HG02973 (cell line): ENCODE data around the gene GATA6.

Experiments
- ATAC-seq: cut with Tn5 transposase; IDR thresholded peaks from one replicate; pipeline ENCODE4 v1.9.1; 2021; ENCODE audit warnings: moderate library complexity; ENCODE audit not compliant: unreplicated experiment

Gene GATA6

GRCh38 chr18:22169011-22169888 is at the start of gene GATA6:
Gene GATA6, plus strand, starts transcription at chr18:22169589. Its CDS starts 1,556 bp downstream, at chr18:22171145.
- no peak for ATAC-seq

- ATAC-seq: no peak
These were observed 44.4 kb upstream of the GATA6 start for GRCh38 chr18:22124970-22125369.

GRCh38 chr18:22128954-22129353 is 40.4 kb upstream of the GATA6 start:
- no peak for ATAC-seq

GRCh38 chr18:22129778-22130177 is 39.6 kb upstream of the GATA6 start:
- no peak for ATAC-seq

DNA sequence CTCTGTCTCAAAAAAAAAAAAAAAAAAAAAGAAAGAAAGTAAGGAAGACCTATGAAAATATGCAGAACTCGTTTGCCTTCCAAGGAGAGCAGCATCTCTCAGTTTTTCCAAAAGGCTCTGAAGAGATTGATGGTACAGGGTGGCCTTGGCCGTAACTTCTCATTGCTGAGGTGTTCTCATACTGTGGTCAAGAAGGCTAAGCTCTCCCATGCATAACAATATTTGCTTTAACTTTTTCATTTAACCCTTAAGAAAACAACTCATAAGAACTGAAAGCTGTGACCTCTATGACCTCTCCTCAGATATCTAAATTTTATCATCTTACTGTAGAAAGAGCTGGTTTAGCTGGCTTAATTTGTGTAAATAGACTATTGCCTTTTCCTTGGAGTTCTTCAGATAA is 37.1 kb upstream of the GATA6 start:
- no peak for ATAC-seq

GRCh38 chr18:22132763-22133162 is 36.6 kb upstream of the GATA6 start:
- ATAC-seq: no peak

- no peak for ATAC-seq
These were observed 33.0 kb upstream of the GATA6 start for GRCh38 chr18:22136395-22136794.

DNA sequence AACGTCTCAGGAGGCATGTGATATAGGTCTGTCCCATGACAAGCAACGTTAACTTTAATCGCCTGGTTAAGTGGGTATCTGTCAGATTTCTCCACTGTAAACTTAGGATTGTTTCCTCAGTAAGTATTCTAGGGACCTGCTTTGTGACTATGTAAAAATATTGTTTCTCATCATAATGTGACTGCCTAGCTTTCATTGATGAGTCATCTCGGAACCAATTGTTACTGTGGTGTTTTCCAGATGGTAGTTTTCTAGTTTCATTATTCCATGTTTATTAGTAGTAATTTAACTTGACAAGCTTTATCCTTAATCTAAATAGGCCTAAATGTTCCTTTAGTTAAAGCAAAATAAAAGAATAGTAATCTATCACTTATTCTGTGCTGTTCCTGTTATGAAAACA is 28.2 kb upstream of the GATA6 start:
- ATAC-seq: no peak

DNA sequence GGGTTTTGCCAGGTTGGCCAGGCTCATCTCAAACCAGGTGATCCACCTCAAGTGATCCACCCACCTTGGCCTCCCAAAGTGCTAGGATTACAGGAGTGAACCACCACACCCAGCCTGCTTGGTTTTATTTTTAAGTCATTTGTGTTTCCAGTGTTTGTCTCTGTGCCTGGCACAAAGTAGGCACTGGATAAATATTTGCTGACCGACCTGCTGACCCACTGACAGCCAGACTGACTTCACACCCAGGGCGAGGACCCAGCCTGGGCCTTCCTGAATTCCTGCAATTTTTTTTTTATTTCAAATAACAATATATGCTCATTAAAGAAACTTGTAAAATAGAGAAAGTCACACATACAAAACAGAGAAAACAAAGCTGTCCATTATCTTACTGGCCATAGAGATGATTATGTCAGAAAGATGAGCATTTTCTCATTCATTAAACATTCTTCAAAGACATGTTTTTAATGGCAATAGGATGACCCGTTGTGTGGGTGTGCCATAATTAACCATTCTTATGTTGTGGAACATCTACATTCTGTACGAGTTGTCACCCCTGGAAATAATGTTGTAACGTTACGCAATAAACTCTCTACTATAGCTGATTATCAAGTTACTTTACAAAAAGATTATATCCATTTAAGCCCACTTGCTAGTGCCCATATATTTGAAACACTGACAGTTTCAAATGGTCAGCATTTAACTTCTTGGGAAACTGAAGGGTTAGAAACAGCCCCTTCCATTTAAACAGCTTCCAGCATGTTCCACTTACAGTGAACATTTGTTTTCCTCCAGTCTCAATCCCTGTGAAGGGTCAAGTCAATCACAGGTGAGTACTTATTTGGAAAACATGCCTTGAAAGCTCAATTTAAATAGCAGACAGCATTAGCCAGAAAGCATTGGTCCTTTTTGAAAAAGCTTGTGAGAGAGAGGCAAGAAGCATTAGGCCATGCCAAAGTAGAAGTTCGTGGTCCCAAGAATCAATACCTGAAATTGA is 25.7 kb upstream of the GATA6 start:
- ATAC-seq: no peak

DNA sequence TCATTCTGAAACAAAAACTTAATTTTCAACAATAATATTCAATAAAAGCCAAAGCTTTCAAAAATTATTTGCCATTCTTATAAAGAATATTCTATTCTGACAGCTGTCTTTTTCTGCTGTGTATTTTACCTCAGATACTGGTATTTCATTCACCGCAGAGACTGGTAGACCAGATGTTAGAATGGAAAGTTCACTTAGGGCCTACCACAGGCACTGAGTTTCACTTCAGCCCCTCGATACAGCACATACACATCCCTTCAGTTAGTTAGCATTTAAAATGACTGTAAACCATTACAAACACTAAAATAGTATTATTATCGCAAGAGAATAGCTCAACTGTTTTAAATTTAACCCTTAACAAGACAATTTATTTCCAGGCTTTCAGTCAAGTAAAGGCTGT is 24.2 kb upstream of the GATA6 start:
- ATAC-seq: no peak

GRCh38 chr18:22149710-22150109 is 19.7 kb upstream of the GATA6 start:
- no peak for ATAC-seq

GRCh38 chr18:22152093-22152492 is 17.3 kb upstream of the GATA6 start:
- ATAC-seq: no peak

DNA sequence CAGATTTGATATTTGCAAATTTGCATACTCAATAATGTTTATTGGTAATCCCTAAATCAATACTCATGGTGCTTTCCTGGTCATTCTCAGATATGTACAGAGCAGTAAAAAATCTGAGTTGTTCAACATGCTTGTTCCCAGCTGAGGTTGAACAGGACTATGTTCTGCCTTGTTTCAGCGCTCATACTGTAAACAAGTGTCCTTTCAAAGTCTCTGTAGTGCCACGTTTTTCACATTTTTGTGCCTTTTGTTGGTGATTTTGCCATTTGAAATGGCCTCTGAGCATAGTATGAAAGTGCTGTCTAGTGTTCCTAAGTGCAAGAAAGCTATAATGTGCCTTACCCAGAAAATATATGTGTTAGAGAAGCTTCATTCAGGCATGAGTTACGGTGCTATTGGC is 16.0 kb upstream of the GATA6 start:
- ATAC-seq: no peak

DNA sequence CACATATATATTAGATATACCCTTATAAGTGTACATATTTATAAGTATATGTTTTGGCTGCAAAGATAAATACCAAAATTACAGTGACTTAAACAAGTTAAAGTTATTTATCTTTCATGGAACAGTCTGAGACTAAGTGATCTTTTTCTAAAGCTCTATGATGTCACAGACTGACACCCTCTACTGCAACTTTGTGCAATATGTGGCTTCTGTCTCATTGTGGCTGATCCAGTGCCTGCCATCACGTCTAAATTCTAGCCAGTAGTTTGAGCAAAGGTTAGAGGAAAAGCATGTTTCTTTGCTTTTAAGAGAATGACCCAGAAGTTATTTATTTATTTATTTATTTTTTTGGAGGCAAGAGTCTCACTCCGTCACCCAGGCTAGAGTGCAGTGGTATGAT is 13.8 kb upstream of the GATA6 start:
- ATAC-seq: no peak

DNA sequence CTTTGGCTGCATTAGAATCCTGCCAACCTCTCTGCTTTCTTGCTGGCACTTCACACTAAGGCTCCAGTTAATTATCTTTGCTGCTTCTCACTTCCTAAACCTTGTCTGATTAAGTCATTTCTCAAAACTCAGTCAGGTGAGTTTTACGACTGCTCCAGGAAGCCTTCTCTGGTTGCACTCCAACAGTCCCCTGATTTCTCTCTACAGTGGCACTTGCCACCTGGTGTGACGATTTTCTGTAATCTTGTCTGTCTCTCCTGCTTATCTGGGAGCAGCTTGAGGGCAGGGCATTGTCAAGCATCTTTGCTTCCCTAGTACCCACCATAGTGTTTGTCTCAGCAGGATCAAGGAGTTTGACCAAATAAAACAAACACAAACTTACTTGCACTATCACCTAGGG is 10.4 kb upstream of the GATA6 start:
- ATAC-seq: no peak

- no peak for ATAC-seq
These were observed 8.3 kb upstream of the GATA6 start for GRCh38 chr18:22161090-22161489.

- ATAC-seq: no peak
These were observed 5.8 kb upstream of the GATA6 start for GRCh38 chr18:22163416-22164161.

DNA sequence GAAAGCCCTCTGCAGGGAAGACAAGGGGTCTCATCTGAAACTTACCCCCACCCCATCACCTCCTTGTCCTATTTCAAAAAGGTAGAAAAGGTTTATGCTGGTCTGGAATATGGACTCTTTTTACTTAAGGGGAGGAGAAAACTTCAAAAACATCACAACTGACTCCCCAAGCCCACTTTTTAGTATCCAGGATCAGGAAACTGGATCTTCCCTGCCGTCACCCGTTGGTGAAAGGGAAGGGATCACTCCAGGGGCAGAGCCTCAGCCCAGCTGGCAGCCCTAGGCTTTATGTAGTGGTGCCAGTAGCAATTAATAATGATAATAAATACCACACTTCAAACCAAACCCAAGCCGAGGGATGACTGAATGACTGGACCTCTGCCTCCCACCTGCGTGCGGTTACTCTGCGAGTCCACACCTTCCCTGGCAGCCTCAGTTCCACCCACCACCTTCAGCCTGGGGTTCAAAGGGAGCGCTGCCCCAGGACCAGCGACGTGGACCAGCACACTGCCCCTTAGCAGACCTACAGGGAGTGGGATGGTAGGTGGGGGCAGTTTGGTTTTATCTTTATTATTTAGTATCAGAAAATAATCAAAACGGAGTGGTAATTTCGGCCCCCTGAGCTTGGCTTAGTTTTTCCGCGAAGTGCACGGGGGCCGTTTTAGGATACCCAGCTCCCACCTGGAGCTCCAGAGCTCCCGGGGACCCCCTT is 4.9 kb upstream of the GATA6 start:
- ATAC-seq: no peak

DNA sequence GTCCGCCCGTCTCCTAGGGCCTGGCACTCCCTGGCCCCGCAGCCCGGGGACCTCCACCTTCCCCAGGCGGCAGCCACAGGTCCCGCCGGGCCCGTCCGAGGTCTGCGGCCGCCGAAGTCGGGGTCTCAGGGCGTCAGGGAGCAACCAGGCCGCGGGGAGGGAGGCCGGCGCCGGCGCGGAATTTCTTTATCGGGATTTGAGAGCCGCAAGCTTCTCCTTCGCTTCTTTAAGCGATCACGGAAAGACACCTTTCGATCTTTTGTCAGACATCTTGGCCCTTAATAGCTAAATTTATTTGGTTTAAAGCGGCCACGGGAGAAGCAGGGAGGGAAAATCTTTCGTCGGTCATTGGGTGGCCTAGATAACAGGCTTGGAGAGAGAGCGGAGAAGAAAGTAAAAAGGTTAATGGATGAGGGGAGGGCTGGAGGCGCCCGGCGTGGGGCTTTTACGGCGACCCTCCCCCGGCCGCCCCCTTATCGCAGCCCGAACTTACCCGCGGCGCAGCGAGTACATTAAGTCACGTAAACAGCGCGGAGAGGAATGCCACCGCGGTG is 4.3 kb upstream of the GATA6 start:
- ATAC-seq: no peak

GRCh38 chr18:22165603-22166068 is 3.8 kb upstream of the GATA6 start:
- ATAC-seq: no peak
